Measurements from ENCODE around the gene MB.
"Not testable (repeated sequence)": the region's sequence is repeated elsewhere in the genome, so short reads cannot be mapped to it uniquely, and the experiment has no call there.

MB gene

GRCh38 chr22:35624547-35624946, 7.4 kb upstream of the MB start:
- DNase-seq (ENCODE audit: low read depth) = no peak
- H3K4me3 ChIP-seq (ENCODE audit: low read depth, low read length) = no peak overlapping the region
- no peak for TF ChIP-seq CTCF (IDR thresholded peaks at IDR 0.05; ENCODE audit: control insufficient read depth, extremely low read depth, insufficient read depth)

- DNase-seq (ENCODE audit: low read depth); H3K4me3 ChIP-seq (ENCODE audit: low read depth, low read length): not testable (repeated sequence)
These were observed 6.8 kb upstream of the MB start for GRCh38 chr22:35623885-35624284.

- no peak for TF ChIP-seq CTCF (IDR thresholded peaks at IDR 0.05; ENCODE audit: control insufficient read depth, extremely low read depth, insufficient read depth)
- DNase-seq (ENCODE audit: low read depth) = peak; percentile 100
- H3K4me3 ChIP-seq (ENCODE audit: low read depth, low read length) = peak overlapping the region; percentile 36
These were observed 5.2 kb upstream of the MB start for GRCh38 chr22:35622191-35622913.

GRCh38 chr22:35621451-35621850, 4.3 kb upstream of the MB start:
- H3K4me3 ChIP-seq (ENCODE audit: low read depth, low read length) = peak overlapping the region; percentile 24
- TF ChIP-seq CTCF (IDR thresholded peaks at IDR 0.05; ENCODE audit: control insufficient read depth, extremely low read depth, insufficient read depth) = no peak
- no peak for DNase-seq (ENCODE audit: low read depth)

- H3K4me3 ChIP-seq (ENCODE audit: low read depth, low read length) = no peak overlapping the region
- TF ChIP-seq CTCF (IDR thresholded peaks at IDR 0.05; ENCODE audit: control insufficient read depth, extremely low read depth, insufficient read depth) = no peak
- no peak for DNase-seq (ENCODE audit: low read depth)
These were observed 3.6 kb upstream of the MB start for GRCh38 chr22:35620624-35621251.

GRCh38 chr22:35619336-35620094, 2.4 kb upstream of the MB start:
- no peak overlapping the region for H3K4me3 ChIP-seq (ENCODE audit: low read depth, low read length)
- DNase-seq (ENCODE audit: low read depth) = no peak
- no peak for TF ChIP-seq CTCF (IDR thresholded peaks at IDR 0.05; ENCODE audit: control insufficient read depth, extremely low read depth, insufficient read depth)

- no peak overlapping the region for H3K4me3 ChIP-seq (ENCODE audit: low read depth, low read length)
- DNase-seq (ENCODE audit: low read depth) = no peak
- no peak for TF ChIP-seq CTCF (IDR thresholded peaks at IDR 0.05; ENCODE audit: control insufficient read depth, extremely low read depth, insufficient read depth)
These were observed 1.5 kb upstream of the MB start for GRCh38 chr22:35618427-35619223.
